Frontal cortex (tissue), 4 donors: Measurements from ENCODE around the gene C1orf115. TPM values are rescaled to one million over a fixed set of nuclear protein-coding genes. Genes with fewer than 3 reads are reported as not detected.
"Not testable (repeated sequence)": the region's sequence is repeated elsewhere in the genome, so short reads cannot be mapped to it uniquely, and the experiment has no call there.

Experiments
- DNase-seq, 2 donors: peaks; one replicate each; pipeline ENCODE4 v3.0.0; 2012; ENCODE audit warnings: low spot score in 2 of 2
- FAIRE-seq: peaks from 2 replicates; lab custom pipeline; 2012; peaks lifted over from hg19 to GRCh38; lab: Jason Lieb, UNC
- total RNA-seq: library from RNA; depleted of rRNA; stranded (reverse); fragments of >200 nt; gene quantifications from one replicate; pipeline ENCODE4 v1.2.3, GENCODE V29; 2014
- donor health status: control.
- donor health status: control.
- donor health status: control.

The C1orf115 gene
- 60.7 TPM for total RNA-seq

DNA sequence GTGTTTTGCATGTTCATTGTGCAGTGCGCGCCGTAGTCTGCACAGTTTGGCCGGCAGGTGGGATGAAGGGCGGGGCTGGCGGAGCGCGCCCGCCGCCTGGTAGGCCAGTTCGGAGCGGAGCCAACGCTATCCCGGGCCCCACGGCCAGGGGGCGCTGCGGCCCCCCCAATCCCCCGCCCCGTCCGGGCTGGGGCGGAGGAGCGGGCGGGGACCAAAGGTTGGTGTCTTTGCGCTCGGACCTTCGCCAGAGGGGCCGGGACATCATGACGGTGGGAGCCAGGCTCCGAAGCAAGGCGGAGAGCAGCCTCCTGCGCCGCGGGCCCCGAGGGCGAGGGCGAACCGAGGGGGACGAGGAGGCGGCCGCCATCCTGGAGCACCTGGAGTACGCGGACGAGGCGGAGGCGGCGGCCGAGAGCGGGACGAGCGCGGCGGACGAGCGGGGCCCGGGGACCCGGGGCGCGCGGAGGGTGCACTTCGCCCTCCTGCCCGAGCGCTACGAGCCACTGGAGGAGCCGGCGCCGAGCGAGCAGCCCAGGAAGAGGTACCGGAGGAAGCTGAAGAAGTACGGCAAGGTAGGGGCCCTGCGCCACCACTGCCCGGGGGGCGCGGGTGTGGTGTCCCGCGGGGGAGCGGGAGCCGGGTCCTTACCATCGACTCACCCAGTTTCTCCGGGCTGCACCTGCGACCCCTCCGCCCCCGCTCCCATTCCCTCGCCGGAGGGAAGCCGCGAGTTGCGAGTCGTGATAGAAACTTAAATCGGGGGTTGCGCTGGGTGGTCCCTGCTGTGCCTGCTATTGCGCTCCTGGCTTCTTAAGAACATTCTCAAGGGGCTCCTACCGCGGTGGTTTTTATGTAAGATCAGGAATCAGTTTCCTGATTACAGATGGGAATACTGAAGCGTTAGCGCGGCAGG lies at the start of gene C1orf115:
C1orf115 (plus strand) TSS at position 224 of the 913 bp plus-strand sequence; CDS start at position 264, 40 bp downstream.
- FAIRE-seq, result no peak
- DNase-seq, result peak; percentile 66 to 85

- no peak for DNase-seq
- no peak for FAIRE-seq
These were observed 47.9 kb upstream of the C1orf115 start for GRCh38 chr1:220642285-220642684.

DNA sequence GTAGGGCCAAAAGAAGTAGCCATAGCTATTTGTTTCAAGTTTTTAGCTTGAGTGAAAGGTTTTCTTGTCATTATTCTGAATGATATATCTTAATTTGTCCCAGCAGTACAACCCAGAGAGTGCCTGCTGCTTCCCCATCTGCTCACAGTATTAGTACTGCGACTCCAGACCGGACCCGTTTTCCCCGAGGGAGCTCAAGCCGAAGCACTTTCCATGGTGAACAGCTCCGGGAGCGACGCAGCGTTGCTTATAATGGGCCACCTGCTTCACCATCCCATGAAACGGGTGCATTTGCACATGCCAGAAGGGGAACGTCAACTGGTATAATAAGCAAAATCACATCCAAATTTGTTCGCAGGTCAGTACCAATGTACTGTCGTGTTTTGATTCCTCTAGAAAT lies 37.2 kb upstream of the C1orf115 start:
- DNase-seq, result no peak
- no peak for FAIRE-seq

GRCh38 chr1:220655509-220655908 lies 34.7 kb upstream of the C1orf115 start:
- FAIRE-seq (no peak), DNase-seq (no peak)

DNA sequence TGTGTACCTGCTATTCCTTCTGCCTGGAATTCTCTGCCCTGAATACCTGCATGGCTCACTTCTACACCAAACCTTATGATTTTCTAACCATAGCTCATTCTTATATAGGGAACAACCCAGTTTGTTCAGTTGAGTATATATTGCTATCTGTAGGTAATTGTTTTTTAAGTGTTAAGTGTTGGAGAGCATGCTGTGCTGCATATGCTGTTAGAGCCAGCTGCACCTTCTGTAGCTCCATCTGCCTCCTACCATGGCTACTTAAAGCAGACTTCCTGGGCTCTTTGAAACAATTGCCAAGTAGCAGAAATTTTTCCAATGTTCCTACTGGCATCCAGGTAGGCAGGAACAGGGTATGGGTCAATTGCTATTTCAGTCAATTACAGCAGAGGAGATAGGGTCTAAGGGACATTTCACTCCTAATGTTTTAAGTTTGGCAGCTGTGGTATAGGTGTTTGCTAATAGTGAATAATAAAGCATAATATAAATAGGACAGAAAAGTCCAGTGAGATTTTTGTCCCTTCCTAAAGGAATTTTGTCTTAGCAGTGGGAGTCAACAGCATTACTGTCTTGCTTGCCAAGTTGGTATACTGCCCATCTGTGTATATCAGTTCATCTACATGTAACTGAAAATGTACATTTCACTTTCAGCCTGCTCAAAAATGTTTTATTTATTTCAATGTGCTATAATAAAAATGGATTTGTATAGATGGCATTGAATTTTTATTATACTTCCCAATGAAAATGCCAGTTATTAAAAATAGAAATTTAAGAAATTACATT lies 34.0 kb upstream of the C1orf115 start:
- DNase-seq (no peak), FAIRE-seq (no peak)

GRCh38 chr1:220666349-220666748 lies 23.8 kb upstream of the C1orf115 start:
- FAIRE-seq, result no peak
- DNase-seq, result no peak

DNA sequence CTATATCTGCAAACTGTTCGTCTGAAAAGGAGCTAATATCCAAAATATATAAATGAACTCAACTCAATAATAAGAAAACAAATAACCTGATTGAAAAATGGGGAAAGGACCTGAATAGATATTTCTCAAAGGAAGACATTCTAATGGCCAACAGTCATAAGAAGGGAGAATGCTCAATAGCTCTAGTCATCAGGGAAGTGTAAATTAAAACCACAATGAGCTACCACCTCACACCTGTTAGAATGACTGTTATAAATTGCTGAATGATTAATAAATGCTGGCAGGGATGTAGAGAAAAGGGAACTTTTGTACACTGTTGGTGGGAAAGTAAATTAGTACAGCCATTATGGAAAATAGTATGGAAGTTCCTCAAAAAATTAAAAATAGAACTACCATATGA lies 21.2 kb upstream of the C1orf115 start:
- FAIRE-seq, result no peak
- DNase-seq, result no peak

DNA sequence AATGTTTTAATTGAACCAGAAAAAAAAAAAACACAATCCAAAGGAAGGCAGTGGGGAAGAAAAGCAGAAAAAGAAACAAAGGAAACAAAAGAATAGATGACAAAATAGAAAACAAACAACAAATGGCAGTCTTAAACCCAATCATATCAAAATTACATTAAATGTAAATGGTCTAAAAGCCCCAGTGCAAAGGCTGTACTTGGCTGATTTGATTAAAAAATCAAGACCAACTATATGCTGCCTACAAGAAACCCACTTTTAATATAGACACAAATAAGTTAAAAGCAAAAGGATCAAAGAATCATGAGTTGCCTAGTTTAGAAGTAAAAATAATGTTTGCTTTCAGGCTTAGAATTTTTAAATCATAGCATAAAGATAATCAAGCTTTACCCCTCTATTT lies 19.8 kb upstream of the C1orf115 start:
- no peak for FAIRE-seq

DNA sequence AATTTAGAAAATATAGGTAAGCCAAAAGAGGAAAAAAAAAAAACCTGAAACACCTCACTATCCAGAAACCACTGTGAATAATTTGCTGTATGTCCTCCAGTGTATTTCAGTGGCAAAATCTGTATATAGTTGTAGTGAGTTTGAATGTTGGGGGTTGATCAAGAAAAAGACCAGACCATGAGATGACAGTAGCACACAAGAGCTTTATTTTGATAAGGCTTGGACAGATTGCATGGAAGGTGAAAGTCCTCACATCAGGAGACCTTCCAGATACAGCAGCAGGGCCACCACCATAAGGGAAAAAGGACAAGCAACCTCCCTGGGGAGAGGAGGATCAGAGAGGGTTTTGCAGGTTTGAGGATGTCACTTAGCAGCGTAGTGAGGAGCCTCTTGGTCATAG lies 16.2 kb upstream of the C1orf115 start:
- DNase-seq (no peak), FAIRE-seq (no peak)

More for the DNA sequence above, 19.8 kb upstream of the C1orf115 start:
- DNase-seq, result no peak

DNA sequence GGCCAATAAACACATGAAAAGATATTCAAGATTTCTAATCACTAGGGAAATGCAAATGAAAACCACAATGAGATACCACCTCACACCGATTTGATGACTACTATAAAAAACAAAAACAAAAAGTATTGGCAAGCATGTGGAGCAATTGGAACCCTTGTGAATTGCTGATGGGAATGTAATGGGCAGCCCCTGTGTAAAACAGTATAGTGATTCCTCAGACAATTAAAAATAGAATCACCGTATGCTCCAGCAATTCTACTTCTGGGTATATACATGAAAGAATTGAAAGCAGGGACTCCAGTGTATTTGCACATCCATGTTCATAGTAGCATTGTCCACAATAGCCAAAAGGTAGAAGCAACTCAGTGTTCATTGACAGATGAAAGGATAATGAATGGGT lies 12.9 kb upstream of the C1orf115 start:
- no peak for FAIRE-seq
- DNase-seq, result no peak

DNA sequence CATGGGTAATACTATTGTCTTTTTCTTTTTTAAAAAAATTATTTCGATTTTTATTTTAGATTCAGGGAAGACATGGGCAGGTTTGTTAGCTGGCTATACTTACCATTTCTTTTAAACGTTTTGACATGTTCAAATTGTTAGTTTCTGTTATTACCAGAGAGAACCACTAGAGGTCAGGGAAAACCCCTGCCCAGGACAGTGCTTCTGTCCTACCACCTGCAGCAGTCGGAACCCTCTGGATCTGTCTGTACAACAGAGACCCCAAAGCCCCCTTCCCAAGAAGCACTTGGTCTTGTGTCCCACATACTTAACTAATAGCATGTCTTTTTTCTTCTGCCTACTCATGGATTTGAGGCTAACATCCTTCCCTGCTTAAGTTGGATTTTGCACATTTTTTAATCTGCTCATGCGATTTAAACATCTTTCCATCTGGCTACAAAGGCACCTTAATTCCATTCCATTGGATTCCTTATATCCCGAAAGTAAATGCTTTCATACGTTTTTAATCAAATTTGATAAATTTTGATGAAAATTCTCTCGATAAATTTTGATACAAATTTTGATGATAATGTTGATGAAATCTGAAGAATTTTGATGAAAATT lies 10.0 kb upstream of the C1orf115 start:
- DNase-seq, result no peak
- FAIRE-seq, result no peak

DNA sequence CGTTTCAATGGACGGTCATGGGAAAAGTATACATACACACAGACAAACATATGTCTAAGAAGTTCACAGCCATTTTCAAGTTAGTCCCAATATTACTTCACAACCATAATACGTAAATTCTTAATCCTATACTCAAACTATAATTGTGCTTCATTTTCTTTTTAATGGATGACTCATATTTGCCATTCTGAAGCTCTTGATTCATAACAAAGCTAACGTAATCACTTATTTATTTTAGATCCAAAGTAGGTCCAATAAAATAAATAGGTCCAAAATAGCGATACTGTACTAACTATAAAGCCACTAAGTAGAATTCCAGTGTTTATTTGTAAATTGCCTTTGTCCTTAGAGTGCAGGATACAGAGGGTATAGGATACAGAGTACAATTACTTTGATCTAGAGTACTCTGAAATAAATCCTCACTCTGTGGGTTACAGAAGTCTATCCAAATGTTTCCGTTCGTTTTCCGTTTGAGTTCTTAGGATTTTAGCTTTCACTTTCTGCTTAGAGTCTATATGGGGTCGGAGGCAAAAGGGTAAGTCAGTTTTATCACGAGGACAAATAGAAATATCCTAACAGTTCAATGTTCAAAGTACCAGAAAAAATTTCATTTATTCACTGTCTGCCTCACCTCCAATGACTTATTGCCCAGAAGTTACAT lies 8.8 kb upstream of the C1orf115 start:
- FAIRE-seq (no peak), DNase-seq (no peak)

- no peak for FAIRE-seq
- DNase-seq, result no peak
These were observed 7.1 kb upstream of the C1orf115 start for GRCh38 chr1:220682901-220683576.

DNA sequence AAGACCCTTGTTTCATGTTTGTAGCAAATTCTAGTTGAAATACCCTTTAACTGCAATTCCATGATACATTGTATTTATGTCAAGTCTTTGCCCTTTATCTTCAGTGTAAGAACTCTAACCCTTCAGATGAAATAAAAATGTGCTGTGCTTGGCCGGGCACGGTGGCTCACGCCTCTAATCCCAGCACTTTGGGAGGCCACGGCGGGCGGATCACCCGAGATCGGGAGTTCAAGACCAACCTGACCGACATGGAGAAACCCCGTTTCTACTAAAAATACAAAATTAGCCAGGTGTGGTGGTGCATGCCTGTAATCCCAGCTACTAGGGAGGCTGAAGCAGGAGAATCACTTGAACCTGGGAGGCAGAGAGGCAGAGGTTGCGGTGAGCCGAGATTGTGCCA lies 6.4 kb upstream of the C1orf115 start:
- not testable (repeated sequence) for DNase-seq, FAIRE-seq

DNA sequence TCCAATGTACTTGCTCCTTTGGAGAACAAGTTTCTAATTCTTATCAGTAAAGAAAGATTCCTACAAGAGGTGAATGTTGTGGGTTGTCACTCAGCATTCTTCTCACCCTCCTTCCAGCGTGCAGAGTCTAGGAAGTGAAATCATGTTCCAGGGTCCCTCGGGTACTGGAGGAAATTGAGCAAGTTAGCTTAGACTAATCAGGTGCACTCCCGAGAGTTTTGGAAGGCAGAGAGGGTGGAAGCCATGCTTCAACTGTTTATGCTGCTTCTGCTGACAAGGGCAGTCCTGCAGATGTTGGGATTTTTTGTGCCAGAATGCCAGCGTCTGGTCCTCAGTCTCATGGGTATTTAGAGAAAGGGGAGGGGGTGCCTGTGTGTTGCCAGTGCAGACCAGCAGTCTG lies 5.3 kb upstream of the C1orf115 start:
- DNase-seq (no peak), FAIRE-seq (no peak)

- no peak for DNase-seq
- FAIRE-seq, result no peak
These were observed 4.3 kb upstream of the C1orf115 start for GRCh38 chr1:220685879-220686278.

- DNase-seq, result no peak
- FAIRE-seq, result no peak
These were observed 2.4 kb upstream of the C1orf115 start for GRCh38 chr1:220687809-220688208.

- DNase-seq (no peak), FAIRE-seq (no peak)
These were observed 497 bp upstream of the C1orf115 start for GRCh38 chr1:220689666-220690065.

GRCh38 chr1:220691053-220691684 lies 1.0 kb downstream of the C1orf115 start:
- DNase-seq (no peak), FAIRE-seq (no peak)
